HG03457 (cell line): ENCODE data around the gene C19orf73.

Source experiments
- ATAC-seq: cut with Tn5 transposase; IDR thresholded peaks from one replicate; pipeline ENCODE4 v1.9.1; 2021; ENCODE audit warnings: moderate number of reproducible peaks; ENCODE audit not compliant: unreplicated experiment

Gene C19orf73

DNA sequence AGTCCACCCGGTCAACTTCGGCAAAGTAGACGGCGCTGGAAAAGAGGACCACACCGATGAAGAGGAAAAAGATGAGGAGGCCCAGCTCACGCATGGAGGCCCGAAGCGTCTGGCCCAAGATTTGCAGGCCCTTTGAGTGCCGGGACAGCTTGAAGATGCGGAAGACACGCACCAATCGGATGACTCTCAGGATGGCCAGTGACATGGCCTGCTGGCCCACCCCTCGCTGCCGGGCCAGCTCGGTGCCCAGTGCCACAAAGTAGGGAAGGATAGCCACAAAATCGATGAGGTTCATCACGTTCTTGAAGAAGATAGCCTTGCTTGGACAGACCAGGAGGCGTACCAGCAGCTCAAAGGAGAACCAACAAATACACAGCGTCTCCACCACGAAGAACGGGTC is 48.5 kb downstream of the C19orf73 start:
- ATAC-seq: no peak

DNA sequence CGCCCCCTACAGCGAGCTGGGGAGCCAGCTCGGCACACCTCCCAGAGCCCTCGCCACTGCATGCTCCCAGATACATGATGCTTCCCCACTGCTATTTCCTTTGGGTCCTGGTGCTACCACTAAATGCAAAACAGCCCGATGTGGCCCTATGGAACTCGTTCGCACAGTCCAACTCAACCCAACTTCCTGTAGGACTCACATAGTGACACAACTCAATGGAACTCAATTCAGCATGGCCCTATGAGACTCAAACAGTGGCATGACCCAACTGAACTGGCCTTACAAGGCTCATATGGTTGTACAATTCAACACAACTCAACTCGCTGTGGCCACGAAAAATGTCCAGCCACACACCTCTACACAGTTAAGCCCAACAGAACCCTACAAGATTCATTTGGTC is 49.9 kb downstream of the C19orf73 start:
- ATAC-seq: no peak
